HG03039 (cell line): ENCODE results near the gene ETNK1.

Experiments
- ATAC-seq: cut with Tn5 transposase; IDR thresholded peaks from one replicate; pipeline ENCODE4 v1.9.1; 2021; ENCODE audit warnings: mild to moderate bottlenecking, moderate library complexity; ENCODE audit not compliant: unreplicated experiment

Gene ETNK1

DNA sequence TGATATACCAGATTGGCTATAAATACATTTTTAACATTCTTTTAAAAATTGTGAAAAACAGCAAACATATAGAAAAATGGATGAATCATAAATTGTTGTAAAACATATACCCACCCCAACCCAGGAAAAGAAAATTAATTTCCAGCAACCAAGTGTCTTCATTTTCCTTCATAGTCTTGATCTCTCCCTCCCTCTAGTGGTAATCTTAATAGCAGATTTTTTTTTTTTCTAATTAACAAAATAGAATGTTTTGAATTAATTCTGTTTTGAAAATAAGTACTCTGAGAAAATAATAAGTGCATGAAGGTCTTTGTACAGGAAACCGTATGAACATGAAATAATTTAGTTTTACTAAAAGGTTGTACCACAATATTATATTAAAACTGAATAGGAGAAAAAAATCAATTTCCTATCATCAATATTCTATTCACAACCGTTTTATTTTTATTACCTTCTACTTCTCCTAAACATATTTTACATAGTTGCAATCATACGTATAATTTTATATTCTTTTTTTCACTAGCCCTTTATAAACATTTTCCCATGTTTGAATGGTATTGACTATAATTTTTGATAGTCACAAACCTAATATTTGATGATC, 7.0 kb downstream of the ETNK1 start:
- no peak for ATAC-seq

- no peak for ATAC-seq
These were observed 9.9 kb downstream of the ETNK1 start for GRCh38 chr12:22634883-22635282.

- ATAC-seq, result no peak
These were observed 10.8 kb downstream of the ETNK1 start for GRCh38 chr12:22635812-22636211.

GRCh38 chr12:22640851-22641250, 15.9 kb downstream of the ETNK1 start:
- no peak for ATAC-seq

DNA sequence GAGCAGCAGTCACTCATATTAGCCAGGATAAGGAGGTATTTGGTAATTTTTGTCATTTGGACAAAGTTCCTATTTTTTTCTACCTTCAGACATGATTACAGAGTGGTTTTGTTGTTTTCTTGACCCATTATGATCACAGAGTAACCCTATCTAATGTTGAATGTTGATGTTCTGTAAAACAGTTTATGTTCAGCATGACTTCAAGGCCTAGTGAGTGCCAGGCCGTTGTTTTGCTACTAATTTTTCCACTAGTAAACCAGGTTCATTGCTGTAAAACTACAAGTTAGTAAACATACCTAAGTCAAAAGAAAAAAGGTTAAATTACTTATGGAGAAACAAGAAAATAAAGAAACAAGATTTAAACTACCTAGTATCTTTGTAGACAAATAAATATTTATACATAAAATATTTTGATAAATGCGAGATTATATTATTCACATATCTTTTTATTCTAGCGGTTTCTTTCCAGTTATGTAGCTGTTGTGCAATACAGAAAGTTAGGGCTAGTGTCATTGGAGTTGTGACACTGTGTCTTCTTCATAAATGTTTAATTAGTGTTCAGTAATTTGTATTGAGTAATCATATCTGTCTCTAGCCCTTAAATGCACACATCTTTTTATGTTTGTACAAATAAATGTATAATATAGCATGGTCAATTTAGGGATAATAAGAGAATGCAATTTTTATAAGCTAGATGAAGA, 16.5 kb downstream of the ETNK1 start:
- ATAC-seq, result no peak

DNA sequence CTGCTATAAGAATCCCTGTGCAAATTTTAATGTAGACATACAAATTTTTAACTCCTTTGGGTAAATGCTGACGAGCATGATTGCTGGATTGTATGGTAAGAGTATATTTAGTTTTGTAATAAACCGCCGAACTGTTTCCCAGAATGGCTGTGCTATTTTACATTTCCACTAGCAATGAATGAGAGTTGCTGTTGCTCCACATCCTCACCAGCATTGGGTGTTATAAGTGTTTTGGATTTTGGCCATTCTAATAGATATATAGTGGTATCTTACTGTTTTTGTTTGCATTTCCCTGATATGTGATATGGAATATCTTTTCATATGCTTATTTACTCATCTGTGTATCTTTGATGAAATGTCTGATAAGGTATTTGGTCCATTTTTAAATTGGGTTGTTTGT, 23.7 kb downstream of the ETNK1 start:
- no peak for ATAC-seq

GRCh38 chr12:22653075-22653474, 28.1 kb downstream of the ETNK1 start:
- ATAC-seq, result no peak

DNA sequence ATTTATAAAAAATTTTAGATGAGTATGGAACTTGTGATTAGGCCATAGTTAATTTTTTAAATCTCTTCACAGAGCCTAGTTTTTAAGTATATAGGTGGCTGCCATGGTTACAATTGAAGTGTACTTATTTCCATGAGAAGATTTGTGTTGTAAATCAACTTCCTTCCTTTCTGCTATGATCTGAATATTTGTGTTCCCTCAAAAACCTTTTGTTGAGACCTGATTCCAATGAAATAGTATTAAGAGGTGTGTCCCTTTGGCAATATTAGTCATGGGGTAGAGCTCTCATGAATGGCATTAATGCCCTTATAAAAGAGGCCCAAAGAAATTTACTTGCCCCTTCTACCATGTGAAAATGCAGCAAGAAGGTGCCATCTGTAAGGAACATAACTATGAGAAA, 28.8 kb downstream of the ETNK1 start:
- ATAC-seq, result no peak

GRCh38 chr12:22656376-22656775, 31.4 kb downstream of the ETNK1 start:
- no peak for ATAC-seq

- ATAC-seq, result no peak
These were observed 31.9 kb downstream of the ETNK1 start for GRCh38 chr12:22656831-22657230.

- ATAC-seq, result no peak
These were observed 32.6 kb downstream of the ETNK1 start for GRCh38 chr12:22657538-22657937.

- no peak for ATAC-seq
These were observed 33.2 kb downstream of the ETNK1 start for GRCh38 chr12:22658214-22658613.

- no peak for ATAC-seq
These were observed 37.4 kb downstream of the ETNK1 start for GRCh38 chr12:22662356-22662755.

DNA sequence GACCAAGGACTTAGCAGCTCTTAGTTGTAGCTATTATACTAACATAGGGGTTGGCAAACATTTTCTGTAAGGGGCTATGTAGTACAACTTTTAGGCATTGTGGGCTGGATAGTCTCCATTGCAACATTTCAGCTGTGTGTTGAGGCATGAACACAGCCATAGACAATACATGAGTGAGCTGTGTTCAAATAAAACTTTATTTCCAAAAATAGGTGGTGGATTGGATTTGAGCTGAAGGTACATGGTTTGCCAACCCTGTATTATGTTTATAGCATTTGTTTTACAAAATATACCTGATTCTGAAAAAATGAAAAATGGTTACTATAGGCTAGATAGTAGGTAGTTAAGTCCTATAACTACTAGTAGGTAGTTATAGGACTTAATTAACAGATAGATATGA, 40.5 kb downstream of the ETNK1 start:
- no peak for ATAC-seq

DNA sequence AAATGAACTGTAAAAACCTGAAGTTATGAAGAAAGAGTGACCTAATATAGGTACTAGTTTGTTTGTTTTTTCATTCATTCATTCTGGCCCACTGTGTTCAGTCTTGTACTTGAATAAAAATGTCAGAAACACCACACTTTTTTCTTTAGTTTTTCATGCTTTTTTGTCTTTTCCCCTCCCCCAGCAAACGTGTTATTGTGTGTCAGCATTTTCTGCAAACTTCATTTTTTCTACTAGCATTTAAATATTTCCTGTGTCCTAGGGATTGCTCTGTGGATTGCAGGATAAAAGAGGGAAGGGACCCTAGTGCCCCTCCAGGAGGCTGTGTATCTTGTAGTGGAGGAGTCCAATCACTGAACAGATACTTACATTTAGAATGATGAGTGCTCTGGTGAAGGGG, 42.2 kb downstream of the ETNK1 start:
- no peak for ATAC-seq

GRCh38 chr12:22668441-22668840, 43.5 kb downstream of the ETNK1 start:
- ATAC-seq, result no peak

GRCh38 chr12:22670762-22671161, 45.8 kb downstream of the ETNK1 start:
- ATAC-seq, result no peak

- no peak for ATAC-seq
These were observed 48.0 kb downstream of the ETNK1 start for GRCh38 chr12:22672951-22673350.

DNA sequence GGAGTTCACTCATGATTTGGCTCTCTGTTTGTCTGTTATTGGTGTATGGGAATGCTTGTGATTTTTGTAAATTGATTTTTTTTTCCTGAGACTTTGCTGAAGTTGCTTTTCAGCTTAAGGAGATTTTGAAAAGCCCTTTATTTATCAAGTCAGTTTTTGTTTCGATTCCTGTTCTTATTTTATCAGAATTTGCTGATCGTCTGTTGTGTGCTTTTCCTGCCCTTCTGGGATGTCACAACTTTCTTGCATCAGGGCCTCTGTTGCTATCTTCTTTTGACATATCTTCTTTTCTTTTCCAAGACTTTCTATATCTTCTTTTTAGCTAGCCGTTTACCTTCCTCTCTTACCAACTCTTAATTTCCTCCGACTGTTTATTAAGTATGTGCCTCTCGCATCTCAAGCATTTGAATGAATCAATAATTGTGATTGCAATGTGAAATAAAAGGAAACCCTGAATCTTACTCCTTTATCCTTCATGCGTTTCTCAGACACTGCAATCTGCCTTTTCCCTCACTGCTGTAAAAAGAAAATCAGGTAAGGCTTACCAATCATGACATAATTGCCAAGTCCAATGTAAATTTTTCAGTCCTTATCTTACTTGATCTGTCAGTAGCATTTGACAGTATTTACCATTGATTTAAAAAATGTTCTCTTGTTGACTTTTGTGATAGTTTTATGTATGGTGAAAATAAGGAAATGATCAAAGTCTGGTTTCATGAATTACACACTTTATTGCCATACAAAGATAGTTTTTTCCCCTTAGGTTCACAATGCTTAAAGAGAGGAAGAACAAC, 53.0 kb downstream of the ETNK1 start:
- ATAC-seq, result no peak

DNA sequence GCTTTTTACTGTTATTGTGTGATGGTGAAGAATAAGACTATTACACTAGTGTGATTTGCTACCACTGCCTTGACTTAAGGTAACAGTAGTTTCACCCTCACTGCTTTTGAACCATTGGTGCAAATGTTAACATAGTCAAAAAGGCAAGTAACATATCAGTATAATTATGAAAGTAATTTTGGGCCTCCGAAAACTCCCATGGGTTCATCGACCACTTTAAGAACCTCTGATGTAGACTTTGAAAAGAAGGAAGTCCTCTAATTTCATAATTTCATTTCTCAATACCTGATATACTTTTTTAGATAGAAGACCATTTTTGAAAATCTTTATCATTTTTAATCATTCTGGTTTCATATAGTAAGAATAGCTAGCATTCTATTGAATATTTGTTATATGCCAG, 57.7 kb downstream of the ETNK1 start:
- ATAC-seq, result no peak

DNA sequence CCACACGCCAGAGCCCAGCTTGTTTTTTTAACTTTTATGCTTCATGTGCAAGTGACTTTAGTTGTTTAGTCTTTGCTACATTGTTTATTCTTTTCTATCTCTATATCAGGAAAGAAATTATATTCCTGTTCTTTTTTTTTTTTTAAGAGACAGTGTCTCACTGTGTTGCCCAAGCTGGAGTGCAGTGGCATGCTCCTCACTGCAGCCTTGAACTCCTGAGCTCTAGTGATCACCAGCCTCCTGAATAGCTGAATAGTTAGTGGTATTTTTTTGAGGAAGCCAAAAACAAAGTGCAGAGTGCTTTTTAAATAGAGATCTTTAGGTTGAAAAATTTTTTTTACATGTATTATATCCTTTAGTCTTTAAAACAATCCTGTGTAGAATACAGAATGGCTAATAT, 58.2 kb downstream of the ETNK1 start:
- no peak for ATAC-seq
